Mammary epithelial cell (primary cell): Measurements from ENCODE around the gene IGFBP7.

Experiments used
- CTCF ChIP-seq, 2 donors: IDR thresholded peaks in 1 of 2; conservative IDR thresholded peaks in 1 of 2; 2 replicates each; pipeline ENCODE4 v1.5.1; 2011 to 2012; ENCODE audit warnings: inconsistent platforms in 2 of 2, low read length in 2 of 2, mild to moderate bottlenecking in 2 of 2, control low read depth in 1 of 2, low read depth in 1 of 2; ENCODE audit not compliant: insufficient read depth in 1 of 2; ENCODE audit errors: extremely low read depth in 1 of 2
- EZH2 ChIP-seq: IDR thresholded peaks from 2 replicates; pipeline ENCODE4 v1.6.1; 2012; ENCODE audit warnings: low read length, inconsistent platforms, borderline replicate concordance

DNA sequence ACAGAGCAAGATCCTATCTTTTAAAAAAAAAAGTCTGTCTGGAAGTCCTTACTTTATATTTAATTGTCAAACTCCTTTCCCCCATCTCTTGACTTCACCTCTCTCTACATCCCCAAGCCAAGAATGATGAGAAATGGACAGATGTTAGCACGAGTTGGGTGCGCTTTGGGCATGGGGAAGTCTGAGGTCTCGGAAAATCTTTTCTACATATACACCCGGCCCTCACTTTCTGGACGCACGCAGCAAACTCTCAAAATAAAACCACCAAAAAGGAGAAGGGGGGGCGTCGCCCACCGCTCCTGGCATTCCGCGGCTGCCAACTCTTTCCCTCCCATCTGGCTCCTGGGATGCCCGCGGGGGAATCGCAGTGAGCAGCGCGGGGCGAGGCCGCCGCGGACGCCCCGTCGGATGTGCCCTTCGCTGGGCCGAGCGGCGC lies 756 bp downstream of the IGFBP7 start:
- TF ChIP-seq CTCF (conservative IDR thresholded peaks at IDR 0.05 in 1 of 2, IDR thresholded peaks at IDR 0.05 in 1 of 2; ENCODE audit: extremely low read depth in 1 of 2, insufficient read depth in 1 of 2, low read depth in 1 of 2, low read length in 2 of 2) (no peak), EZH2 (no peak)
